IPS-NIHi11 (cell line): Measurements from ENCODE around the gene CCDC175.

Source experiments
- DNase-seq: peaks from one replicate; pipeline ENCODE4 v3.0.0; 2012; ENCODE audit warnings: mixed read lengths, low spot score

Gene CCDC175

GRCh38 chr14:59482541-59483331 is 93.9 kb downstream of the CCDC175 start:
- no peak for DNase-seq

GRCh38 chr14:59481871-59482540 is 94.6 kb downstream of the CCDC175 start:
- no peak for DNase-seq

- no peak for DNase-seq
Observed at GRCh38 chr14:59481407-59481806, 95.2 kb downstream of the CCDC175 start.

DNA sequence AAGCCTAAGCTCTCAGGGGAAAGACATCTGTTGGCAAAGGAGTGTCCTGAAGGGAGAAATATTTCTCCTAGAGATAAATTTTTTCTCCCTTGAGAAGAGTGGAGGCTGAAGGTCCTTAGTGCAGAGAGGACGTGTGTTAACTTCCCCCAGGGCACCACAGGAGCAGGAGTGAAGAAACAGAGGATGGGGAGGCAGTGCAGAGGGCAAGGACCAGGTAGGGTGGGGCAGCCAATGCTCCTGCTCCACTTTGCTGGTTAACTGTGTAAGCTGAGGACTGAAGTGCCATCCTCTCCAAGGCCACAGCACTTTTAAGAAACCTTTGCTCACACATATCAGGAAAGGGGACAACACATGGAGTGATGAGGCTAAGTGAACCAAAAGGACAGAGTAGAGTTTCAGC is 96.4 kb downstream of the CCDC175 start:
- DNase-seq = no peak

DNA sequence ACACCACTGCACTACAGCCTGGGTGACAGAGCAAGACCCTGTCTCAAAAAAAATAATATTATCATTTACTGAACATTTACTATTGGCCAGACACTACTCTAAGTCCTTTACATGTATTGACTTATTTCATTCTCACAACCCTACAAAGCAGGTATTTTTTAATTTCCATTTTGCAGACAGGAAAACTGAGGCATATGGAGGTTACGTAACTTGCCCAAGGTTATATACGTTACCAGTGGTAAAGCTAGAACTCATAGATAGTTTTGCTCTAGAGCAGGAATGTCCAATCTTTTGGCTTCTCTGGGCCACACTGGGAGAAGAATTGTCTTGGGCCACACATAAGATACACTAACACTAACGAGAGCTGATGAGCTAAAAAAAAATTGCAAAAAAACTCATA is 98.1 kb downstream of the CCDC175 start:
- no peak for DNase-seq

GRCh38 chr14:59475709-59476108 is 100.9 kb downstream of the CCDC175 start:
- no peak for DNase-seq

DNA sequence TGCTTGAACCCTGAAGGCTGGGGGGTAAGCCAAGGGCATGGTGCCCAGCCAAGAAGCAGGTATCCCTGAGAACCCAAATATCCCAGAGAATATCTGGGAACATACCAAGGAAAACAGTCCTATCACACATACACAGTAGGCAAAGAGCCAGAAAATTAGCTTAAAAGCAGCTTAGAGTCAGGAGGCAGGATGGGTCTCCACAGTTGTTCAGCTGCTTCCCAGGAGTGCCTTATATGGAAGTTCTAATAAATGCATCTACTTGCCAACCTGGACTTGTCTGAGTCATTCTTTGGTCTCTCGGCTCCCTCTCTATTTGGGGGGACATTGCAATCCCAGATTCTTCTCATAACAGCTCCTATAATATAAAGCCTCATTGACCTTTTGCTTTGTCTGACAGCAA is 102.4 kb downstream of the CCDC175 start:
- DNase-seq = no peak

DNA sequence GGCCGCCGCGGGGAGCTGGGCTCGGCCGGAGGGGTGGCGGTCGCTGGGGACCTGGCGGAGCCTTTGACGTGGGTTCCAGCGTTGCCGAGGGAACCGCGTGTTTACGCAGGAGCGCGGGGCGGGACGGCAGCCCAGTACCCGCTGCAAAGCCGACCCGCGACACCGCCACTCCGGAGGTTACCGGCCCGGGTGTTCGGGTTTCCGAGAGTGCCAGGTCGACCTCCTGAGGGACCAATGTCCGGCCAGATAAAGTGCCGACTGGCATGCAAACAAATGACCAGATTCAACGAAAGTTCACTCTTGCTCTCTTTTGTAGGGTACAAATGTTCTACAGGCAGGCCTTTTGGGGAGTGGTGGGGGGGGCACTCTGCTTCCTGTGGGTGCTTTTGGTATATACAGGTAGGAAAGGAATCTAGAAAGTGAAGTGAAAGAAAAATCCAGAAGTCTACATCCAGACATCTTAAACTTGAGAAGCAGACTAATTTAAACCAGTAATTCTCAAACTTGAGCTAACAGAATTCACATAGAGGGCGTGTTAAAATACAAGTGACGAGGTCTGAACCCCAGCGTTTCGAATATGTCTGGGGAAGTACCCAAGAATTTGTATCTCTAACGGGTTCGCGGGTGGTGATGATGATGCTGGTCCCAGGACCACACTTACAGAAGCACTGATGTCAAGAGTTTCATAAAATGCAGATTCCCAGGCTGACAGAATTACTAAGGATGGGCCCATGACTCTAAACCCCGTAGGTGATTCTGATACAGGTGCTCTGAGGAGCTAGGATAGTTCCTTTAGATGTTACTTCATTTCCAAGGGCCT is 111.1 kb downstream of the CCDC175 start, which contains the start of gene GPR135:
Gene GPR135 (minus strand): TSS at position 65 of the 820 bp plus-strand sequence. CDS start 154 bp downstream, outside the sequence.
- DNase-seq = no peak

DNA sequence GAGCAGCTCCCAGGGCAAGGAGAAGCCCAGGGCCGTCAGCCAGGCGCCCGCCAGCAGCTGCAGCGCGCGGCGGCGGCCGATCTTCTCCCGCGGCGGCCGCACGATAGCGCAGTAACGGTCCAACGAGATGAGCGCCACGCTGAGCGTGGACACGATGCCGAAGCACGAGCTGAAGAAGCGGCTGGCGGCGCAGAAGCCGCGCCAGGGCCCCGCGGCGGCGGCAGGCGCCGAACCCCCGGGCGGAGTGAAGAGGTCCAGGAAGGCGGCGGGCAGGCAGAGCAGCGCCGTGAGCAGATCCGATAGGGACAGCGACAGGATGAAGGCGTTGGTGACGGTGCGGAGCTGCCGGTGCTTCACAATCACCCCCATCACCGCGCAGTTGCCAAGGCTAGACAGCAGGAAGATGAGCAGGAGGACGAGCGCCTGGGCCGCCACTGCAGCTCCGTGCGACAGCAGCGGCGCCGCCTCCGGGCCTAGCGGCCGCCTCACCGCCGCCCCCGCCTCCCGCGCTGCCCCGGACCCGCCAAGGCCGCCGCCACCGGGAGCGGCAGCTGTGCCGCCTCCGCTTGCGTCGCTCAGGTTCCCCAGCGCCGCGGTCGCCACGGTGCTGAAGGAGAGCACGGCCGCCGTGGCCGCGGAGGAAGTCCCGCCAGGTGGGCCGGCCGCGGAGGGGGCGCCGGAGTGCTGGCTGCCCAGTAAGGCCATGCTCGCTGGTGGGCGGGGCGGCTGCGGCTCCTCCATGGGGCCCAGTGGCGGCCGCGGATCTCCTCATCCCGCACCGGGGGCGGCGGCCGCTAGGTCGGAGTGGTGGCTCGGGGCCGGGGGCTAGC is 111.9 kb downstream of the CCDC175 start:
- DNase-seq = peak; percentile 83

- DNase-seq = peak; percentile 46
Observed at GRCh38 chr14:59463787-59464485, 112.7 kb downstream of the CCDC175 start.

GRCh38 chr14:59461891-59462290 is 114.7 kb downstream of the CCDC175 start:
- no peak for DNase-seq

GRCh38 chr14:59460378-59460777 is 116.2 kb downstream of the CCDC175 start:
- no peak for DNase-seq

- no peak for DNase-seq
Observed at GRCh38 chr14:59458486-59458885, 118.1 kb downstream of the CCDC175 start.

DNA sequence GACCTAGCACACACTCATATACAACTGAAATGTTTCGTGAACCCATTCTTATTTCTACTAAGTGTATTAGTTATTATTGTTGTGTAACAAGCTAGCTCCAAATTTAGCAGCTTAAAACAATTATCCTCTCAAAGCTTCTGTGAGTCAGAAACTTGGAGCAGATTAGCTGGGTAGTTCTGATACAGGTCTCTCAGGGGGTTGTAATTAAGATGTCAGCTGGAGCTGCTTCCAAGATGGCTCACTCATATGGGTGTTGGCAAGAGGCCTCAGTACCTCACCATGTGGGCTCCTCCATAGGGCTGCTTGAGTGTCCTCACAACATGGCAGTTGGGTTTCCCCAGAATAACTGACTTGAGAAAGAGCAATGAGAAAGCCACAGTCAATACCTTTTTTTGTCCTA is 121.2 kb downstream of the CCDC175 start:
- DNase-seq = no peak
